ENCODE measurements around the gene RGS3. TPM values are rescaled to one million over a fixed set of nuclear protein-coding genes. Genes with fewer than 3 reads are reported as not detected.
A peak's percentile ranks its signal among the peaks of the same experiment; 100 is the strongest.

The RGS3 gene
- total RNA-seq, 4 donors from 2014 or later = 43.0 to 66.2 (median 55.6) TPM

- H3K4me3 ChIP-seq (replicated peaks in 1 of 3) = no peak overlapping the region
- H3K4me1 ChIP-seq = peaks cover 6 to 41% of the 10 kb centered on the region in 2 donors
- TF ChIP-seq CTCF (IDR thresholded peaks at IDR 0.05) (no peak), POLR2A (IDR thresholded peaks at IDR 0.05) (no peak)
- no peaks in the 10 kb centered on the region for H3K27me3 ChIP-seq
- WGBS, 2 donors = 82 to 85% methylated on average over 5 to 8 of the region's 8 CpGs
- no peaks in the 10 kb centered on the region for H3K36me3 ChIP-seq
- intact Hi-C loops (cut with DNase I) = loop anchor here (10.0 kb wide), 1 partner anchor 57 kb away; no protein-coding TSS in a partner anchor
- no peaks in the 10 kb centered on the region for H3K9me3 ChIP-seq
- no peak overlapping the region for H3K27ac ChIP-seq
- no peak for DNase-seq
Observed at GRCh38 chr9:113572076-113572861, 108.7 kb downstream of the RGS3 start.

GRCh38 chr9:113573046-113573958 lies 109.8 kb downstream of the RGS3 start:
- no peaks in the 10 kb centered on the region for H3K9me3 ChIP-seq
- 92 to 94% methylated on average over 10 to 11 of the region's 11 CpGs for WGBS, 2 donors
- H3K36me3 ChIP-seq = no peaks in the 10 kb centered on the region
- H3K27me3 ChIP-seq = no peaks in the 10 kb centered on the region
- H3K27ac ChIP-seq = no peak overlapping the region
- intact Hi-C loops (cut with DNase I) = loop anchor here (10.0 kb wide), 1 partner anchor 59 kb away; no protein-coding TSS in a partner anchor
- peaks cover 0 to 42% of the 10 kb centered on the region in 2 donors for H3K4me1 ChIP-seq
- no peak for DNase-seq
- no peak overlapping the region for H3K4me3 ChIP-seq (replicated peaks in 1 of 3)
- TF ChIP-seq POLR2A (IDR thresholded peaks at IDR 0.05) (no peak), CTCF (IDR thresholded peaks at IDR 0.05) (no peak)

- WGBS, 2 donors = 70 to 74% methylated on average over 2 of the region's 2 CpGs
- Histone ChIP-seq H3K27ac (no peak overlapping the region), H3K27me3 (no peaks in the 10 kb centered on the region), H3K4me3 (replicated peaks in 1 of 3) (no peak overlapping the region), H3K4me1 (peaks cover 0 to 42% of the 10 kb centered on the region in 2 donors), H3K9me3 (no peaks in the 10 kb centered on the region), H3K36me3 (no peaks in the 10 kb centered on the region)
- TF ChIP-seq POLR2A (IDR thresholded peaks at IDR 0.05) (no peak), CTCF (IDR thresholded peaks at IDR 0.05) (no peak)
- no peak for DNase-seq
- intact Hi-C loops (cut with DNase I) = loop anchor here (10.0 kb wide), 1 partner anchor 59 kb away; no protein-coding TSS in a partner anchor
Observed at GRCh38 chr9:113573959-113574352, 110.4 kb downstream of the RGS3 start.

GRCh38 chr9:113574441-113575262 lies 111.1 kb downstream of the RGS3 start:
- no peak for TF ChIP-seq CTCF (IDR thresholded peaks at IDR 0.05)
- TF ChIP-seq POLR2A (IDR thresholded peaks at IDR 0.05) = no peak
- DNase-seq = peak in 1 of 2 donors; percentile 2
- WGBS, 2 donors = 84 to 89% methylated on average over 14 of the region's 14 CpGs
- Histone ChIP-seq H3K36me3 (no peaks in the 10 kb centered on the region), H3K4me1 (peaks cover 4 to 42% of the 10 kb centered on the region in 2 donors), H3K4me3 (replicated peaks in 1 of 3) (no peak overlapping the region), H3K9me3 (no peaks in the 10 kb centered on the region), H3K27me3 (no peaks in the 10 kb centered on the region), H3K27ac (no peak overlapping the region)
- intact Hi-C loops (cut with DNase I) = loop anchor here (10.0 kb wide), 1 partner anchor 60 kb away; no protein-coding TSS in a partner anchor

Measured in thyroid gland (tissue), 4 donors.